ENCODE data around the gene SLC25A3.
"Not testable (repeated sequence)": the region's sequence is repeated elsewhere in the genome, so short reads cannot be mapped to it uniquely, and the experiment has no call there.

DNA sequence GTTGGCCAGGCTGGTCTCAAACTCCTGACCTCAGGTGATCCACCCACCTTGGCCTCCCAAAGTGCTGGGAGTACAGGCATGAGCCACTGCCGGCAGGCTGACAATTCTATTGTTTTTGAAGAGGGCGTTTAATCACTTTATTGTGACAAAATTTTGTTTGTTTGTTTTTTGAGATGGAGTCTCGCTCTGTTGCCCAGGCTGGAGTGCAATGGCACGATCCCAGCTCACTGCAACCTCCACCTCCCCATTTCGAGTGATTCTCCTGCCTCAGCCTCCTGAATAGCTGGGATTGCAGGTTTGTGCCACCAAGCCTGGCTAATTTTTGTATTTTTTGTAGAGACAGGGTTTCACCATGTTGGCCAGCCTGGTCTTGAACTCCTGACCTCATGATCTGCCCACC, 49.3 kb downstream of the SLC25A3 start:
- TF ChIP-seq, protein P1, sequence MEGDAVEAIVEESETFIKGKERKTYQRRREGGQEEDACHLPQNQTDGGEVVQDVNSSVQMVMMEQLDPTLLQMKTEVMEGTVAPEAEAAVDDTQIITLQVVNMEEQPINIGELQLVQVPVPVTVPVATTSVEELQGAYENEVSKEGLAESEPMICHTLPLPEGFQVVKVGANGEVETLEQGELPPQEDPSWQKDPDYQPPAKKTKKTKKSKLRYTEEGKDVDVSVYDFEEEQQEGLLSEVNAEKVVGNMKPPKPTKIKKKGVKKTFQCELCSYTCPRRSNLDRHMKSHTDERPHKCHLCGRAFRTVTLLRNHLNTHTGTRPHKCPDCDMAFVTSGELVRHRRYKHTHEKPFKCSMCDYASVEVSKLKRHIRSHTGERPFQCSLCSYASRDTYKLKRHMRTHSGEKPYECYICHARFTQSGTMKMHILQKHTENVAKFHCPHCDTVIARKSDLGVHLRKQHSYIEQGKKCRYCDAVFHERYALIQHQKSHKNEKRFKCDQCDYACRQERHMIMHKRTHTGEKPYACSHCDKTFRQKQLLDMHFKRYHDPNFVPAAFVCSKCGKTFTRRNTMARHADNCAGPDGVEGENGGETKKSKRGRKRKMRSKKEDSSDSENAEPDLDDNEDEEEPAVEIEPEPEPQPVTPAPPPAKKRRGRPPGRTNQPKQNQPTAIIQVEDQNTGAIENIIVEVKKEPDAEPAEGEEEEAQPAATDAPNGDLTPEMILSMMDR (IDR thresholded peaks at IDR 0.05) = not testable (repeated sequence)
- not testable (repeated sequence) for TF ChIP-seq FOXM1 (IDR thresholded peaks at IDR 0.05; ENCODE audit: low read depth); GABPA (IDR thresholded peaks at IDR 0.05; ENCODE audit: low read depth); EZH2phosphoT487 (IDR thresholded peaks at IDR 0.05; ENCODE audit: borderline replicate concordance, low read depth); GATA2 (CRISPR knock-in tag; IDR thresholded peaks at IDR 0.05); YY1 (IDR thresholded peaks at IDR 0.05; ENCODE audit: low read depth); TEAD4 (IDR thresholded peaks at IDR 0.05; ENCODE audit: borderline replicate concordance, insufficient read depth); TCF12 (IDR thresholded peaks at IDR 0.05)
- TF ChIP-seq, protein P2, sequence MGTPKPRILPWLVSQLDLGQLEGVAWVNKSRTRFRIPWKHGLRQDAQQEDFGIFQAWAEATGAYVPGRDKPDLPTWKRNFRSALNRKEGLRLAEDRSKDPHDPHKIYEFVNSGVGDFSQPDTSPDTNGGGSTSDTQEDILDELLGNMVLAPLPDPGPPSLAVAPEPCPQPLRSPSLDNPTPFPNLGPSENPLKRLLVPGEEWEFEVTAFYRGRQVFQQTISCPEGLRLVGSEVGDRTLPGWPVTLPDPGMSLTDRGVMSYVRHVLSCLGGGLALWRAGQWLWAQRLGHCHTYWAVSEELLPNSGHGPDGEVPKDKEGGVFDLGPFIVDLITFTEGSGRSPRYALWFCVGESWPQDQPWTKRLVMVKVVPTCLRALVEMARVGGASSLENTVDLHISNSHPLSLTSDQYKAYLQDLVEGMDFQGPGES (IDR thresholded peaks at IDR 0.05; ENCODE audit: low read depth, low read length) = not testable (repeated sequence)
- TF ChIP-seq, protein P3, sequence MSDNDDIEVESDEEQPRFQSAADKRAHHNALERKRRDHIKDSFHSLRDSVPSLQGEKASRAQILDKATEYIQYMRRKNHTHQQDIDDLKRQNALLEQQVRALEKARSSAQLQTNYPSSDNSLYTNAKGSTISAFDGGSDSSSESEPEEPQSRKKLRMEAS (IDR thresholded peaks at IDR 0.05; ENCODE audit: low read depth) = not testable (repeated sequence)

Measured in SK-N-SH (cell line).